HG02852 (cell line): ENCODE data around the gene DNAAF2.
"Not testable (repeated sequence)": the region's sequence is repeated elsewhere in the genome, so short reads cannot be mapped to it uniquely, and the experiment has no call there.

Experiments
- ATAC-seq: cut with Tn5 transposase; IDR thresholded peaks from one replicate; pipeline ENCODE4 v1.9.1; 2021; ENCODE audit warnings: mild to moderate bottlenecking, moderate library complexity; ENCODE audit not compliant: unreplicated experiment

The DNAAF2 gene

DNA sequence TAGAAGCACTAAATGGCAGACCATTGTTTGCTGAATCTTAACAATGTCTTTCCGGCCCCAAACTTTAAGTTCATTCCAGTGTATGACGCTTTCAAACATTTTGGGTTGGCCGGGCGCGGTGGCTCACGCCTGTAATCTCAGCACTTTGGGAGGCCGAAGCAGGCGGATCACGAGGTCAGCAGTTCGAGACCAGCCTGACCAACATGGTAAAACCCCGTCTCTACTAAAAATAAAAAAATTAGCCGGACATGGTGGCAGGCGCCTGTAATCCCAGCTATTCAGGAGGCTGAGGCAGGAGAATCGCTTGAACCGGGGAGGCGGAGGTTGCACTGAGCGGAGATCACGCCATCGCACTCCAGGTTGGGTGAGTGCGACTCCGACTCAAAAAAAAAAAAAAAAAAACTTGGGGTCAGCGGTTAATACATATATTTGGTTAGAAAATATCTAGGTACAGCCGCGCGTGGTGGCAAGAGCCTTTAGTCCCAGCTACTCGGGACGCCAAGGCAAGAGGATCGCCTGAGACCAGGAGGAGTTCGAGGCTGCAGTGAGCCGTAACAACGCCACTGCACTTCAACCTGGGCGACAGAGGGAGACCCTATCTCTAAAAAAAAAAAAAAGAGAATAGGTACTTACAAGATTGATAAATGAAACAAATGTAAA lies 49.9 kb downstream of the DNAAF2 start:
- ATAC-seq, result not testable (repeated sequence)

DNA sequence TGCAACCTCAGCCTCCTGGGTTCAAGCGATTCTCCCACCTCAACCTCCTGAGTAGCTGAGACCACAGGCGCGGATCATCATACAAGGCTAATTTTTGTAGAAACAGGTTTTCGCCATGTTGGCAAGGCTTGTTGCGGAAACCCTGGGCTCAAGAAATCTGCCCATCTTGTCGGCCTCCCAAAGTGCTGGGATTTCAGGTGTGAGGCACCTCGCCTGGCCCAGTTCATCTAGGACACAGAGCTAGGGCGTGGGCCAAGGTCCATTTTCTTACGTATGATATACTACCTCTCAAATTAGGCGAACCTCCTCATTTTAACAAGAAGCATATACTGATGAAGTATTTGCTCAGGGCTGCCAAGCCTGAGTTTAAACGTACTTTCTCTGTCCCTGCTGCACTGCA lies 51.0 kb downstream of the DNAAF2 start:
- no peak for ATAC-seq

DNA sequence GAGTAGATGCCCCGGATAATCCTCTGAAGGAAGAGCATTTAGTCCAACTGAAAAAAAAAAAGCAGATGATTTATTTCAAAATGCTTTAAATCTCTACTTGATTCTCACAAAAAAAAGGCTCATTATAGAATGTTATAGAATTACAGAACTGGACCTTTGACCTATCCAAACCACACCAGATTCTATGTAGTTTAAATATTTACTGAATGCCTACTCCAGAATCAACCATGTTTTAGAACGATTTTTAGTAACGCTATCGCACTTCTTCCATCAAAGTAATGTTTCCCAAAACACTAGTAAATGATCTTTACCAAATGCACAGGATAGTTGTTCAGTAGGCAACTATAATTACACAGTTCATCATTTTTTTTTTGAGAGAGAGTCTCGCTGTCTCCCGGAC lies 51.4 kb downstream of the DNAAF2 start:
- ATAC-seq, result no peak

DNA sequence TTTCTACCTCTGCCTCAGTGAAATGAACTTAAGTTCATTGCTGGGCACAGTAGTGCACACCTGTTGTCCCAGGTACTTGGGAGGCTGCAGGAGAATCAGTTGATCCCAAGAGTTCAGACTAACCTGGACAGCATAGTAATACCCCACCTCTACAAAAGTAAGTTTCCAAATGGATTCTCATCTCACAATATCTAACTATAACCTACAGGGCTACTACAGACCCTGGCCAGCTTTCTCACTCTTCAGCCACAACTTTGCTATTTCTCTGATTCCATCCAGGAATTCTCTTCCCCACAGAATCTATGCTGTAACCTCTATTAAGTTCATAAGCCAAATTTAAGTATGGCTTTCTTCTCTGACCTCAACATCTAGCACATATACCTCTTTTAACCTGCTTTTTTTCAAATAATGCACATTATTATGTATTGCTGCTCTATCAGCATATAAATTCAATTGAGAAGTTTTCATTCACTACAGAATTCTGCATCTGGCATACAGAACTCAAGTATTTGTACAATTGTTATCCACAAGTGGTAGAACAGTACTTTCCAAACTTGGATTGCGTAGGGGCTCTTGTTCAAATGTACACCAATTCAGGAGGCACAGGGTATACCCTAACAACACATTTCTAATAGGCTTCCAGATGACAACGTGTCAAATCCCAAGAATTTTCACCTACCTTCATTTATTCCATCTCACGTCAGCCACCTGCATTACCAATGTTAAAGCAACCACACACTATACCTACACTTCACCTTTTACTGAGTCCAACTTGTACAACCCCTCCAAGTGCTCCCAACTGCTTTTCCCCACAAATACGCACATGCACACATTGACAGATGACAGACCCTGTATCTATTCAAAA lies 52.7 kb downstream of the DNAAF2 start:
- no peak for ATAC-seq

DNA sequence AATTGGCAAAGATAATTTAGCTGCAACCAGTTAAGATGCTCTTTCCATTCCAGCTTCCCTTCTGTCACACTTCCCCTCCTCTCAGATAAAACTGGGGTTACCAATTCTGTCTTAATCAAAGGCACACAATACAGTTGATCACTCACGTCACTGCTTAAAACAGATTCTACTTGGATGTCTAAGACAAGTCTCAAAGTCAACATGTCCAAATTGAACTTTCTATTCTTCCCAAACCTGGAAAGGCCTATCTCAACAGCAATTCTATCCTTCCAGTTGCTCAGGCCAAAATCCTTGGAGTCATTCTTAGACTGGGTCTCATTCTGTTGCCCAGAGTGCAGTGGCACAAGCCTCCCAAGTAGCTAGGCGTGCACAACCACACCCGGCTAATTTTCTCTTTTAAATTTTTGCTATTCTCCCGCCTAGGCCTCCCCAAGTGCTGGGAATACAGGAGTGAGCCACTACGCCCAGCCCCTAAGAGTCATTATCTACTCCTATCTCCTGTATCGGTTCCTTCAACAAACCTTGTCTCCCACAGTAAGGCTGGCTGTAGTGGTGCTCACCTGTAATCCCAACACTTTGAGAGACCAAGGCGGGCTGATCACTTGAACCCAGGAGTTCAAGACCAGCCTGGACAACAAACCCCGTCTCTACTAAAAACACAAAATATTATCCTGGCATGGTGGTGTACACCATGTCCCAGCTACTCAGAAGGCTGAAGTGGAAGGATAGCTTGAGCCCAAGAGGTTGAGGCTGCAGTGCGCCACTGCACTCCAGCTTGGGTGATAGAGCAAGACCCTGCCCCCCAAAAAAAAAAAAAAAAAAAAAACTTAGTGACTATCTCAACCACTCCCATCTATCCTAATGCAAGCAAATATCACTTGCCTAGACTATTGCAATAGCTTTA lies 53.6 kb downstream of the DNAAF2 start:
- no peak for ATAC-seq

DNA sequence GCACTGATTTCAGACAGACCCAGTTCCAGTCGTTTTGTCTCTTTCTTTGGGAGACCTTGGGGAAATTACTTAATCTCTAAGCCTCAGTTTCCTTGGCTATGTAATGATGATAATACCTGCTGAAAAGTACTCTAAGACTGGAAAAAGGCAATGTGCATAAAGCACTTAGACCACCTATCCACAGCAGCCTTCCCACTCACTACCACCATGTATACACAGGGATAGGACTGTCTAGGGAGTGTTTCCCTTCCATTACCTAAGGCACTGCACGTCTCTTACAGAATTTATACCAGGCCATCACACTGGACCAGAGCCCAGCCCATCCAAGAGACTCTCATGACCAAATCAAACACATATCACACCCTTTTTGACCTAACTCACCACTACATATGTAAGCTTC lies 55.2 kb downstream of the DNAAF2 start:
- no peak for ATAC-seq

DNA sequence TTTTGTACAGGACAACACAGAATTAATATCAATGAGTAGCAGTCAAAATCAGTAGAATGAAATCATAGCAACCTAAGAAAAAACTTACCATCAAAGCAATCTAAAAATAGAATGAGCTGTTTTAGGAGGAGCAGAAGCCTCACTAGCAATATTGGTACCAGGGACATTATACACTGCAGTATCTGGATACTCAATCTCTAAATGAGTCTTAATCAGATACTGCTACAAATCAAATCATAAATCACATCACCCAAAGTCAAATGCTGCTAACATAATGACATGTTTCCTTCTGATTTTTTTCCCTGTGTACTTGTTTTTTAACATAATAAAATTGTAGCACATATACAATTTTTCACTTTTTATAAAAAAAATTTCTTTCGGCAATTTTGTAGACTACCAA lies 56.9 kb downstream of the DNAAF2 start:
- no peak for ATAC-seq
